ENCODE results near the gene CTNND2. TPM values are rescaled to one million over a fixed set of nuclear protein-coding genes. Genes with fewer than 3 reads are reported as not detected.

CTNND2 gene
- total RNA-seq, 1 donor from 2014 or later: not detected

DNA sequence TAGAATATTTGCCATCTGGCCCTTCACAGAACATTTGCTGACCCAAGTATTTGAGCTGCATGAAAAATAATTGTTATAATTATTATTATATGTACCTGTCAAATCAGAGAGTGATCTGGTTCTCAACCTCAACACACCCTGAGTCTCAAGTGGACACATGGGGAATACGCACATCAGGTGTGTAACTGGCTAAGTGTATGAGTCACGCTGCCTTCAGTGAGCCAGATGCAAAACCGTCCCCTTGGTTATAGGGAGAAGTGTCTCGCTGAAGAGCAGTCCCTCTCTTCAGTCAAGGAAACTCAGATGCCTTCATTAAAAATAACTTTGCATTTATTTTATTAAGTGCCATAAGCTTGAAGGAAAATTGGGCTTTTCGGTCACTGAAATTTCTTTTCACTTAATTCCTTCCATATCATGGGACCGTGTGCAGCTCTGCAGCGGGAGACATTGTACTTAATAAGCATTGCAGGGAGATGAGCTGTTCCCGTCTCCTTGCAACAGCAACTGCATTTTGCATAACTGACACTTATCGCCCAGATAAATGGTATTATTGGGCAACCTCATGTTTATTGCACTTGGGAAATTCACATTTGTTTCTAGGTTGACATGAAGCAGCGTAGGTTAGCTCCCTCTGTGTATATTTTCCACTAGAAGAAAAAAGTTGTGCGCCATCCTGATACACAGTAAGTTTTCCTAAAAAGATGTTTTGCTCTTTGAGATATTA, 630.9 kb downstream of the CTNND2 start:
- intact Hi-C loops (cut with micrococcal nuclease): no loop called here

DNA sequence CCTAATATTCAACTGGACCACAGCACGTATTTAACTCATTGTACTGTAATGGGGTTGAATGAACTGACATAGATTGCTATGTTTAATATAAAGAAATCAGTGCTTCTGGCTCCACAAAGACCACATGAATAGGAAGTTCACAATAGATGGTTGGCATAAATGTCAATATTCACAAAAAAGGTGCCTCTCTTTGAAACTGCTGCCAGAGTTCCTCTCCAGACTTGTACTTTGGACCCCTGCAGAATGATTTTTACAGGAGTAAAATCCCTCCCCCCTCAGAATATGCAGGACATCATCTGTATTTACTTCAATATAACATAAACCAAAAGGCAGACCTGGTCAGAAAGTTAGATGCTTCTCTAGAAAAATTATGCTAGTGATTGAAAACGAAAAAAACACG, 634.7 kb downstream of the CTNND2 start:
- intact Hi-C loops (cut with micrococcal nuclease): loop anchor here (5.0 kb wide), 1 partner anchor 753 kb away; no protein-coding TSS in a partner anchor

- intact Hi-C loops (cut with micrococcal nuclease): loop anchor here (5.0 kb wide), 1 partner anchor 753 kb away; no protein-coding TSS in a partner anchor
Observed at GRCh38 chr5:11268891-11269290, 635.4 kb downstream of the CTNND2 start.

DNA sequence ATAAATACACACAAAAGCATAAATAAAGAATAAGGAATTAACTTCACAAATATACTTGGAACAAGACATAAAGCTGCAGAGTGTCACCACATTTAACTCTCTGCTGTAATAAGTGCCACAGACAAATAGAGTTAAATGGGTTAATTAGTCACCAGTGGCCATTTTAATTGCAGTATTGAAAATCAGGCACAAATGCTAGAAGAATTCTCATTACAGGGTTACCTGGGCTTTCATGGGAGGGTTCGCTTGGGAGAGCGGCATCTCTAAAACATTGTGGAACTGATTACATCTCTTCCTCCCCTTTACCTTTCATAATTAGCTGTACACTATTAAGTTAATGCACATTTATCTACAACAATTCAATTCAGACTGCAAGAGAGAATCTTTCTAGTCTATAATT, 637.9 kb downstream of the CTNND2 start:
- intact Hi-C loops (cut with micrococcal nuclease): loop anchor here (5.0 kb wide), 1 partner anchor 756 kb away; no protein-coding TSS in a partner anchor

GRCh38 chr5:11261241-11261640, 643.0 kb downstream of the CTNND2 start:
- intact Hi-C loops (cut with micrococcal nuclease): no loop called here

GRCh38 chr5:11258001-11258400, 646.2 kb downstream of the CTNND2 start:
- intact Hi-C loops (cut with micrococcal nuclease): no loop called here

DNA sequence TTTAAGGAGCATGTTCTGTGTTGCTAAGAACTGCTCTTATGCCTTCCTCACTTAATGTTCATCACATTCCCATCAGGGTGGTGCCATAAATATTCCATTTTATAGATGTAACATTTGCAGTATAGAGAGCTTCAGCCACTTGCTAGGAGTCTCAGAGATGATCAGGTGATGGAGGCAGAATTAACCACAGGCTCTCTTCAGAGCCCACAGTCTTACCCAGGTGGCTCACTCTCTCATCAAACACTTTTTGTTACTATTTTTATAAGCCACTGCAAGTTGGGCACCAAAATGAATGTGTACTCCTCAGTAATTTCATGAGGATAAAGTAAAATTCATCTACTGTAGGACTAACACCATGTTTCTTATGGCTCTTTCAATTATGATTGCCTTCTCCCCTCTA, 651.7 kb downstream of the CTNND2 start:
- intact Hi-C loops (cut with micrococcal nuclease): no loop called here

GRCh38 chr5:11252075-11252474, 652.2 kb downstream of the CTNND2 start:
- intact Hi-C loops (cut with micrococcal nuclease): no loop called here

DNA sequence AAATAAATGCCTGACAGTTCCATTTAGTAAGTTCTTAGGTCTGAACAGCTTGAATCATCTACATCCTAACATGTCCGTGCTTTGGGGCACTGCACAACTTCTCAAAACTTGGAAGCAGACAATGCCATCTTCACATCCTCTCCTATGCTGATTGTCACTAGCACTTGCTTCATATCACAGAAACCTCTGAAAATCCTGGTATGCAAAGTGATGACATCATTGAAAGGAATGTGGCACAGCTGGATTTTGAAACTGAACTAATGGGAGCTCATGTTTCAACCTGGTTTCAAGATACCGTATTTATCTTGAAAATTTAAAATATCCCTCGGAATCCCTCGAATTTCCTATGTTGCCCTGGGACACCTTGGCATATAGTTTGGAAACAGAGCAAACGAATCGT, 653.0 kb downstream of the CTNND2 start:
- intact Hi-C loops (cut with micrococcal nuclease): no loop called here

GRCh38 chr5:11248966-11249365, 655.3 kb downstream of the CTNND2 start:
- intact Hi-C loops (cut with micrococcal nuclease): no loop called here

GRCh38 chr5:11247224-11247623, 657.0 kb downstream of the CTNND2 start:
- intact Hi-C loops (cut with micrococcal nuclease): no loop called here

DNA sequence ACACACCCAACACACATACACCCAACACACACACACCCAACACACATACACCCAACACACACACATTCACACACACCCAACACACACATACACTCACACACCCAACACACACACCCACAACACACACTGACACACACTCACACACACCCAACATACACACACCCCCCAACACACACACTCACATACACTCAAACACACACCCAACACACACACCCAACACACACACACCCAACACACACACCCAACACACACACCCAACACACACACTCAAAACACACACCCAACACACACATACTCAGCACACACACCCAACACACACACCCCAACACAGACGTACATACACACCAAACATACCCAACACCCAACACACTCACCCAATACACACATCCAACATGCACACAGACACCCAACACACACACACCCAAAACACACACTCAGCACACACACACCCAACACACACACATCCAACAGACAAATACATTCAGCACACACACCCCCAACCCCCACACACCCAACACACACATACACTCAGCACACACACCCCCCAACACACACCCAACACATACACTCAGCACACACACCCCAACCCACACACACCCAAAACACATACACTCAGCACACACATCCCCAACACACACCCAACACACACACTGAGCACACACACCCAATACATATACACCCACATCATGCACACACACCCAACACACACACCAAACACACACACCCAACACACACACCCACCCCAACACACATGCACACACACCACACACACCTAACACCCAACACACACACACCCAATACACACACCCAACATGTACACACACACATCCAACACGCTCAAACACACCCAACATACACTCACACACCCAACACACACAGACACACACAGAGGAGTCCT, 663.7 kb downstream of the CTNND2 start:
- intact Hi-C loops (cut with micrococcal nuclease): no loop called here

GRCh38 chr5:11239261-11240015, 664.8 kb downstream of the CTNND2 start:
- intact Hi-C loops (cut with micrococcal nuclease): no loop called here

GRCh38 chr5:11234501-11234911, 669.7 kb downstream of the CTNND2 start:
- intact Hi-C loops (cut with micrococcal nuclease): no loop called here

GRCh38 chr5:11230890-11231289, 673.4 kb downstream of the CTNND2 start:
- intact Hi-C loops (cut with micrococcal nuclease): no loop called here

DNA sequence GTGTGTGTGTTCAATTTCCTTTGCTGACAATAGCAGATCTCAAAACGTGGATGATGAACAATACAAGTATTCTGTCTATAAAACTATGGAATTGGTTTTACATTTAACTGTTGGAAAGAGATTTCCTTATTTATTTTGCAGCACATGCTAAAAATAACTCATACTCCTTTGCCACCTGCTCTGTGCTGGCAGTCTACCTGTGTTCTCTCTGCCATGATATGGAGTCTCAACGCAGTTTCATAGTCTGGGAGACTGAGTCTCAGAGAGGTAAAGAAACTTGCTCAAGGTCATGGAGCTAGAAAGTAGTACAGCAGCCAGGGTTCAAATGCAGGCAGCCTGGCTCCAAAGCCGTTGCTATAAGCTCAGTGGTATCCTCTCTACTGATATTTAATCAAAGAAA, 677.2 kb downstream of the CTNND2 start:
- intact Hi-C loops (cut with micrococcal nuclease): no loop called here

DNA sequence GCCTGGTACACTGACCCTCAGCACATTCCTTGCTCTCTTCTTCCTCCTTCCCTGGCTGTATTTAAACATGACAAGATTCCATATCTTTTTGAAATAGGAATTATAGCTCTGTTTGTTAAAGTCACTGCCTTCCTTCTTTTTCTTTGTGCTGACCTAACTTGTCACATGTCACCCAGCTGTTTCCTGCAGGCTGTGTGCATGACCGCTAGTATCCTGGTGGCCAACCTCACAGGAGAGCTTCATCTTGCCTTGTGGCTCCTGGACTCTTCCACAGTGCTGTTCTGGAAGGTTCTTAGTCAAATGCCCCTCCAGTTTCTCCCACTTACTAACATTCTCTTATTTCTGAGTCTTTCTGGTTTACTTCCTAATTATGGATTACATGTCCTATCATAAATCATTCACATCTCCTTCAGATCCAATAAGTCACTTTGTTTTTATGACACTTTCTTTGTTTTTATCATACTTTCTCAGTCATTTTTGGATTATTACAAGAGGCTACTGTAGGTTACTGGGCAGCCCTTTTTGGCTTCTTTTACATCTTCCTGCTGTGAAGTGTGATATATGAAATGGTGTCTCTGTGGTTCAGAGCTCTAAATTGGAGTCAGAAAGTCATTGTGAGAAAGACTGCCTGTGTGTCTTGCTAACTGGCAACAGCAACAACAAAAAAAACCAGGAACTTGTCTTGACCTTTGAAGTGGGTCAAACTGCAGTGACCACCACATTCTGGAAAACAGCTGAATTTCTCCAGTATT, 679.6 kb downstream of the CTNND2 start:
- intact Hi-C loops (cut with micrococcal nuclease): no loop called here

DNA sequence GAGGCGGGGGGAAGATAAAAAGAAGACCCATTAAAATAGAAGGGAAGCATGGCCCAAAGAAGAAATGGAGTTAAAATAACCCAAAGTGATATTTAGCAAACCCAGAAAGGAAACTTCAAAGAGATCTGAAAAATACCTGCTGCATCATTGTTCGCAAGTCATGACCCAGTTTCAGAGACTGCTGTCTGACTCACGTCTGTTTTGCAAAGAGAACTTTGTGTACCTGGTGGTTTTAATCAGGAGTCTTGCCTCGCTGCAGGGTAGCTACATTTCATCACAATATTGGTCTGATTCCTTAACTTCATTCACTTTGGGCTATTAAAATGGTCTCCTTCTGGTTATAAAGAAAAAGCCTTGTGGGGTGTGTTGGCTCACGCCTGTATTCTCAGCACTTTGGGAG, 682.1 kb downstream of the CTNND2 start:
- intact Hi-C loops (cut with micrococcal nuclease): no loop called here

DNA sequence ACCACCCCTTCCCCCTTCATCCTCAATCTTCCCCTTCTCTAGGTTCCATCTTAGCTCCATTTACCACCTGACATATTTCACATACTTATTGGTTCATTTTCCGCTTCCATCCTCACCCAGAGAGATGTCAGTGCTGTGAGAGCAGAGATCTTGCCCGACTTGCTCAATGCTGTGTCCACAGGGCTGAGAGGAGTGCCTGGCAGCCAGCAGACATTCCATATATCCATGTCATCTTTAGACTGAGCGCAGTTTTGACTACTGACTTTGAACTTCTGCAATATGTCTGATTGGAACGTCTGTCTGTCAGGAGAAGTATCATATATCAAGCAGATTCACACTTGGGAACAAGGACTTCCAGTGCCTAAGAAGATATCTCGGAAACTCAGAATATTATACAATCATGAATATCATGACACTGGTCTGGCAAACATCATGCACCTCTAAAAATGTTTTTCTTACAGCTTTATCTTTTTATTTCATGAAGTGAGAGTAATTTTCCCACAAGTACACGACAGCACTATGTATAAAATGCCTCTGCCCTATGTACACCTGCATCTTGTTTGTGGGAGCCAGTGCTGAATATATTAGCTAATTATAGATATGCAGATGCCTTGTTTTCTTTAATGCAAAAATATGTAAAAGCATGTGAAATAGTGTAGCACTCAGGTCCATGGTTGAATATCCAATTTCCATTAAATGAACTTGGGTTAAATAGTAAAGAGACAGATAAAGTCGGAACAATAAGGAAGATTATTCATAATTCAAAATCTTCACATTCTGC, 689.2 kb downstream of the CTNND2 start:
- intact Hi-C loops (cut with micrococcal nuclease): no loop called here

GRCh38 chr5:11212706-11213105, 691.5 kb downstream of the CTNND2 start:
- intact Hi-C loops (cut with micrococcal nuclease): no loop called here

All from T-helper 1 cell treated with Interleukin-12 subunit alpha and Interleukin-12 subunit beta and Interleukin-4 antibody, amounts not matched to agents 30 ng/mL and 1 ng/mL, for 36 hours (primary cell).